GM21825 (cell line): ENCODE results near the gene SPOCD1.

ENCODE experiments used
- ATAC-seq: cut with Tn5 transposase; IDR thresholded peaks from one replicate; pipeline ENCODE4 v1.9.1; 2021; ENCODE audit warnings: mild to moderate bottlenecking, moderate library complexity; ENCODE audit not compliant: unreplicated experiment

The SPOCD1 gene

GRCh38 chr1:31773861-31774260 is 42.0 kb downstream of the SPOCD1 start:
- no peak for ATAC-seq

GRCh38 chr1:31772669-31773248 is 43.1 kb downstream of the SPOCD1 start:
- ATAC-seq: no peak

DNA sequence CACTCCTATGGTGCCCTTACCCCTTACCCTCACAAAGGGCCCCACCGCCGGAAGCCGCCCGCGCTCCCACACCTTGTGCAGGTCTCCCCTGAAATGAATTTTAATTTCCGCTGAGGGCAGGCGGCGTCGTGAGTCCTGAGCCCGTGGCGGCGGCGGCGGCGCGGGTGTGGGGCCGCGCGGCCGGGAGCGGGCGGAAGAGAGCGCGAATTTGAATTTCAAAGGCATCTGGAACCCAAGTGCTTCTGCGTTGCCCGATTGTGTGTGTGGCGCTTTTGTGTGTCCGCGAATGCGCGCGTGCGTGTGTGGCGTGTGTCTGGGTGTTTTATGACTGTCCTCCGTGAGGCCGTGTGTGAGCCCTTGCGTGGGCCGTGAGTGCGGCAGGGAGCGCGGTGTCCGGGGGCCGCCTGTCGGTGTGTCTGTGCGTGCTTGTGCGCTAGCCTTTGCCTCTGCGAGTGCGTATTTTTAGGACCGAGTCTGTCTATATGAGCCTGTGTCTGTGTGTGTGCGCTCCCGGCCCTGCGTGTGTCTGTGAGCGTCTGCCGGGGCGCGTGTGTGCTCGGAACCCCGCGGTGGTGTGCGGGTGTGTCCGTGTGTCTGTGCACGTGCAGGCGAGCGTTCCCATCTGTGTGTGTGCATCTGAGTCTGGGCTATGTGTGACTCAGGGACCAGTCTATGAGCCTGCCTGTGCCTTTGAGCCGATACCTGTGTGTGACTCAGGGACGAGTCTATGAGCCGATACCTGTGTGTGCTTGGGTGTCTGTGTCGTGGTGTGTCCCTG is 43.7 kb downstream of the SPOCD1 start:
- ATAC-seq: no peak

DNA sequence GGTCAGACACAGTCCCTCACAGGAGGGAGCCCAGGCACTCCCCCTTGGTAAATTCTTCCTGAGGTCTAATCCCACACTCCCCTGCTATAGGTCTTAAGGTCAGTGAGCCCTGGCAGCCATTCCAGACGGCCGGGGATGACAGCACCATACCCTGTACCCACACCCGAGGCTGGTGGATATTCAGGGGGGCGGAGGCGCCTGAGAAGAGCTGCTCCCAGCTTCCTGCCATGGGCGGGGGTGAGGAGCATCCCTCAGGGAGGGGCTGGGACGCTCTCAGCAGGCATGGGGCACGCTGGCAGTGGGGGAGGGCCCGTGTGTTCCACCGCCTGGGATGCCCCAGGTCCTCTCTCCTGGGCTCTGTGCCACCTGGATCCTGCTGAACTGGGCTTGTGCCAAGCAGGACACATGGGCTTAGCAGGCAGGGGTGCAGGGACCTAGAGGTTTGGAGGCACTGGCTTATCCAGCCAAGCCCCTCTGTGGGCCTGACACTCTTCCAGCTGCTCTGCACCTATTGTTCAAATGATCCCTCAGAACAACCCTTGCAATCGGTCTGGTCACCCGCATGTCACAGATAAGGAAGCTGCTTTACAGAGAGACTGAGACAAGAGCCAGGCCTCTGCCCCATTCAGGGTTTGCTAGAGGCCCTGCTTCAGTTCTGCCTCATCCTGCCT is 46.0 kb downstream of the SPOCD1 start:
- no peak for ATAC-seq

GRCh38 chr1:31768939-31769704 is 46.7 kb downstream of the SPOCD1 start:
- ATAC-seq: no peak

DNA sequence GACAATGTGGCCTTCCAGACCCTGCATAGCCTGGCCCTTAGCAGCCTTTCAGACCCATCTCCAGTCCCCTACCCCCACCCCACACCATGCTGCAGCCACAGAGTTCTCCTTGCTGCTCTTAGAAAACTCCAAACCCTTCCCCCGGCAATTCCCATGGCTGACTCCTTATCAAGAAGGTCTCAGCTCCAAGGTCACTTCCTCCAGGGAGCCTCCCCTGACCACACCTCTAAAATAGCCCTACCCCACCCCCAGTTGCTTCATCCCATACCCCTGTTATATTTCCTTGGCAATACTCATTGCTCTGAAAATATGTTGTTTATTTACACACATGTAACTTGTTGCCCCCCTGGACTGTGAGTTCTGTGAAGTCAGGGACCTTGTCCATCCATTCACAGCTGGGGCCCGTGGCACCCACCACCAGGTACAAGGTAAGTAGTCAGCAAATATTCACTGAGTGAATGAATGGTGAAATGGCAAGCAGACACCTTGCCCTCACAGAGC is 47.4 kb downstream of the SPOCD1 start:
- ATAC-seq: no peak

DNA sequence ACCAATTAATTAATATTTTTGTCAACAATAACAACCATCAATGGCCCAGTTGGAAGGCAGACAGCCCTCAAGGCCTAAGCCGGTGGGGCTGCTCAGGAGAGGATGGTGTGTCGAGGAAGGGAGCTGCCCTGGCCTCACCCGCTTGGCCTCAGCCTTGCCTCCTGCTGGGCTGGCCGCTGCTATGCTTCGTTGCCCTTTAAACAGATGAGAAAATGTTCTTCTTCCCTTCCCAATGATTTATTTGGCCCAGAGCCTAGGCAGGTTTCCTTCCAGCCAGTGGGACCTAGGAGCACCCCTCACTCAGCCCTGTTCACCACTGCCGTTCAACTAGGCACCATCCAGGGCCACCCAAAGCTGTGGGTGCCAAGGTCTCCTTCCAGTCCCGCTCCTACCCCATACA is 48.6 kb downstream of the SPOCD1 start:
- no peak for ATAC-seq

- no peak for ATAC-seq
Observed at GRCh38 chr1:31765516-31765915, 50.3 kb downstream of the SPOCD1 start.

DNA sequence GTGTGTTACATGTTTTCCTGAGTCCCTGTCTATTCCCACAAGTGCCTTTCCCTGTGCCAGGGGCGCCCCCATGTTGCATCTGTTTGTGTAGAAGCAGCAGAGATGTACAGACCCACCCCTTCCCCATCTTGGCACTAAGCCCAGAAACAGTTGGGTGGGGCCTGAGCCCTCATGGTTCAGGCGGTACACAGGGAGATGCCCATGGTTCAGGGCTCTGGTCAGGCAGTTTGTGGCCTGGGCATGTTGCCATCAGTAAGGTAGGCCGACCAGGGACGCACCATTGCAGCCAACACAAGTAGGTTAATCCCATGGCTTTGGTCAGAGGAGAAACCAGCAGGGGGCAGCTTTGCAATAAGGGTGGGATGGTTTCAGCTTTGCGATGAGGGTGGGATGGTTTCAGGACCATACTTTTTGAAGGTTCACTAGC is 50.8 kb downstream of the SPOCD1 start:
- no peak for ATAC-seq

DNA sequence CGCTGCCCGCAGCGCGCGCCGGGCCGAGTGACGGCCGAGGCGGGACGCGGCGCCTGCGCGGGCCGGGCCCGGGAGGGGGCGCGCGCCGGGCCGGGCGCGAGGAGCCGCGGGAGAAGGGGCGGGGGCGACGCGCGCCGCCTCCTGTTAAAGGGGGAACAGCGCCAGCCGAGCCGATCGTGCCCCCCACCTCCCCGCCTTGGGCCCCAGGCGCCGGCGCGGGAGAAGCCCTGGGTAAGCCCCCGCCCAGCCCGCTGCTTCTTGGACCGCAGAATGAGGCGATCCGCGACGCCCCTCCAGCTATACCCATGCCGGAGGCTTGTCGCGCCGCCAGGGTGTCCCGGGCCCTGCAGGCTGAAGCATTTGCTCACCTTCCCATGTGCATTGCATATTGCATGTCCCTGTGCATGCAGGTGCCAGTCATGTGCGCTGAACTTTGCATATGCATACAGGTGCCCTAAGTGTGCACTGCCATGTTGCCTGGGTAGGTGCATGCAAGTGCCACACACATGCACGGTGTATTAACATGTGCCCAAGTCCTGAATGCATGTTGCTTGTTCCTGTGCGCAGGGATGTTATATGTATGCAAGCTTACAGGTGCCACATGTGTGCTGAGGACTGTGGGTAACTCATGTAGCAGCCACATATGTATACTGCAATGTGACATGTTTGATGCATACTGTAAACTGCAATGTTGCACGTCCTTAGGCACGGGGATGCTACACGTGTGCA is 51.3 kb downstream of the SPOCD1 start, which contains the start of gene ADGRB2:
Gene ADGRB2, minus strand, starts transcription at position 29 of the 729 bp plus-strand sequence. CDS start 7,119 bp downstream, outside the sequence.
- no peak for ATAC-seq

- no peak for ATAC-seq
Observed at GRCh38 chr1:31763671-31764311, 52.0 kb downstream of the SPOCD1 start.

- no peak for ATAC-seq
Observed at GRCh38 chr1:31762726-31763670, 52.8 kb downstream of the SPOCD1 start.

DNA sequence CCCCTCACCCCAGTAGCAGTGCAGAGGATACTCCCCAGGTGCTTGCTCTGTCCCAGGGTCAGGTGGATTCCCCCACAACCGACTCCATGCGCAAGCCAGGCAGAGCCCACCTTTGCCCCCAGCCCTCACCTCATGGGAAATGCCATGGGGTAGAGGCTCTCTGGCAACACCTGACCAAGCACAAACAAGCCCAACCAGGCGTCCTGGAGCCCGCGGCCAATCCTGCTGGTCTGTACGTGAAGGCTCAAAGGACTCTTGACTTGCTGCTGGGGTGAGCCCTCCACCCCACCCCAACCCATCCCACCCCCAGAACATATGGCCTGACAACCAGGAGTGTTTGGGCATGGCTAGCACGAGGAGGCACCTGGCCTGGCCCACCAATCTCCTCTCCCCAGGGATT is 53.5 kb downstream of the SPOCD1 start:
- ATAC-seq: no peak

DNA sequence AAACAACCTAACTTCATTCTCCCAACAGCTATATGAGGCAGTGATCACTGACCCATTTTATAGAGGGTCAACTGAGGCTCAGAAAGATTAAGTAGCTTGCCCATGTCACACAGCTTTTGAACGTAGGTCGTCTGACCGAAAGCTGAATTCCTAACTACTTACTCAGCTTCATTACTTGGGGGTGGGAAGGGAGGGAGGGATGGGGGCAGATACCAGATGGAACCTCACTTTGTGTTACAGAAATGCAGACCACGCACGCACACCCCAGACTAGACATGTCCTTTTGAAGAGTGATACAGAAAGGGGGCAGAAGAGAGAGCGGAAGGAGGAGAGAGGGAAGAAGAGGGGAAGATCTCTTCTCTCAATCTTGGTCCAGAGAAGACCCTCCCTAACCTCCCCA is 53.9 kb downstream of the SPOCD1 start:
- no peak for ATAC-seq

DNA sequence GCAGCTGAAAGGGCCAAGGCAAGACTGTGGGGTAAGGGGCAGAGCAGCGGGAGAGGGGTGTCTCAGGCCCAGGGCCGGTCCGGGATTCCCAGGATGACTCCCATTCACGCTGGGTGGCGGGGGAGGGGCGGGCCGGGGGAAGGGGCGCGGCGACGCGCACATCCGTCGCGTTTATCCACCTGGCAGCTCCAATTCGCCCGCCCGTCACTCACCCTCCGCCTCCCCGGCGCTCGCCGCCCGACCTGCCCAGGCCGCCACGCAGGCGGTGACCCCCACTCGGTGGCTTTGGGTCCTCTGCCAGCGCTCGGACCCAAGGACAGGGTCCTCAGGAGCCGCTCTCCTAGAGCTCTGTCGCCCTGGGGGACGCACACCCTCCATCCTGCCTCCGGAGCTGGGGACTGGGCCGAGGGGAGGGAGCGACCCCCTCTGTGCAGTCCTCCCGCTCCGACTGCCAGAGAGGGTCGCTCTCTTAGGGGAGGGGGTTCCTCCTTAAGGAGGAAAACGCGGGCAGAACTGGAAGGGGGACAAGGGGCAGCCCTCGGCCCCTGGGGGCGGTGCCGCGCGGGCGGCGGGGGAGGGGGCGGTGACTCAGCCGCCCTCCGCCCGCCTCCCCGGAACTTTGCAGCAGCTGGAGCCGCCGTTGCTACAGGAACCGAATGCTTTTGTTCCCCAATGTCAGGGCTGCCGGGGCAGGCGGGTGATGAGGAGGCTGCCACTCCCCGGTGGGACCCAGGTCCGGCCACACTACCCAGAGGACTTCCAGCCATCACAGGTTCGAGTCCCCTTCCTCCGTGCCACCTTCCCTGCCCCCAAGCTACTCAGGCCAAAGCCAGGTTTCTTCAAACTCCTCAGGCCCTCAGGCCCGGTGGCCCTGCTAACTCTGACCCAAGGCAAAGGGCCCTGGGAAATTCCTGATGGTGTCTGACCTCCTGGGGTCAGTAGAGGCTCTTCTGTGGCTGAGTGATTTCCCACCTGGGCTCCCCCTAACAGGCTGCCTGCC is 55.1 kb downstream of the SPOCD1 start:
- no peak for ATAC-seq

DNA sequence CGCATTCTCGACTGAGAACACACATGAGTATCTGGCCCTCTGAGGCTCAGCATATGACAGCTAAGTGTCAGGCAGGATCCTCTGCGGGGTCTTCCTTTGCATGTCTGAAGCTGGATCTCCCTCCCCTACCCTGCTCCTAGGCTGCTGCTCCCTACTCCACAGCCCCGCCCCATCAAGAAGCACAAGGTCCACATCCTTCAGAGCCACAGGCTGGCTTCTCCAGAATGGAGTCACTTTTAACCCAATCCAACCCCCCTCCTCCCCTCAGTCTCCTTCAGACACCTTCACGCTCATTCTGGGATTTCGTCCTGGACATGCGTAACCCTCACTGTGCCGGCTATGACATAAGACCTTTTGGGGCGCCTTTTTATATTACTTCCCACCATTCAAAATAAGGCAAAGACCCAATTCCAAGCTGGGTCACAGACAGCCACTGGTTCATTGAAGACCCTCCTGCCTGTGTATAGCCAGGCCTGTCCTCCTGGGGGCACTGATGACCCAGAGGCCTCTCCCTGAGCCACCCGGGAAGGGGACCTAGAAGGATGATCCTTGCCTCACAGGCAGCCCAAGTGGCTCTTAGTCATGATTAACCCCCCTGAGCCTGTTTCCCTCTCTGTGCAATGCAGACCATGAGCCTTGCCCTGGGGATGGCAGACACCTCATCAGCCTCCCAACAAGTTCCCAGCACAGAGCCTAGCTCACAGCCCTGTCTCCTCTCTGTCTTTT is 56.4 kb downstream of the SPOCD1 start:
- no peak for ATAC-seq

- no peak for ATAC-seq
Observed at GRCh38 chr1:31758823-31759222, 57.0 kb downstream of the SPOCD1 start.
